Erythroblast (primary cell): ENCODE measurements around the gene CFAP46.
"Not testable (repeated sequence)": the region's sequence is repeated elsewhere in the genome, so short reads cannot be mapped to it uniquely, and the experiment has no call there.

Experiments
- DNase-seq, 2 experiments: peaks; one replicate each; lab custom pipeline; 2025; lab: John Stamatoyannopoulos, UW
- GATA1 ChIP-seq: IDR thresholded peaks from 2 replicates; pipeline ENCODE4 v1.6.1; 2011; ENCODE audit warnings: low read depth, mild to moderate bottlenecking, control low read depth, low read length, moderate library complexity
- POLR2A ChIP-seq: IDR thresholded peaks from 2 replicates; pipeline ENCODE4 v1.6.1; 2011; ENCODE audit warnings: mild to moderate bottlenecking, low read length

The CFAP46 gene

DNA sequence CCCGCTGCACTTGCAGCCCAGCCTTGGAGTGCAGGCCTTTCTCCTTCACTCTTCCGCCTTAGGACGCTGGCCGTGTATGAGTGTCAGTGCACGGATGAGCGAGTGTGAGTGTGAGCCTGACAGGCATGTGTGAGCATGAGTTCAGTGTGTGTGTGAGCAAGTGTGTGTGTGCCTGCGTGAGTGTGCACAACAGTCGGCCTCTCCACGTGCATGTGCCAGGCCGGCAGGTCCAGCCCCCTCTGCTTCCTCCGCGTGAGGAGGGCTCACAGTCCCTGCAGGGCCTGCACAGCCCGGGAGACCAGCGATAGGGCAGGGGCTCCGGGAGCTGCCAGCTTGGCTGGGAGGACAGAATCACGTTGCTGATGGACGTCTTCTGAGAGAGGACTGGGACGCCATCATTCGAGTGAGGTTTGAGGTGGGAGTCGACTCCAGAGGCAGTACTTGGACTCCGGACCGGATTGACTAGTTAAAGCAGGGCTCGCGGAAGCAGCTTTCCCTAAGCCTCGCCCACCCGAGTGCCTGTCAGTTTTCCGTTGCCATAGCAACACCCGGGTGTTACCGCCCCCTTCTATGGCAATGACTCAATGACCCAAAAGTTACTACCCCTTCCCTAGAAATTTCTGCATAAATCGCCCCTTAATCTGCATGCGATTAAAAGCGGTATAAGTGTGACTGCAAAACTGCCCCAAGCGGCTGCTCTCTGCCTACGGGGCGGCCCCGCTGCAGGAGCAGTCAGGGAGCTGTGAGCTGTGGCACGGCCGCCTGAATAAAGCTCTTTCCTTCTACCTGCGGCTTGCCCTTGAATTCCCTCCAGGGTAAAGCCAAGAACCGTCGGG is 19.6 kb upstream of the CFAP46 start:
- peak; percentile 27 to 36 for DNase-seq
- TF ChIP-seq POLR2A (no peak), GATA1 (no peak)

GRCh38 chr10:132961420-132961786 is 19.0 kb upstream of the CFAP46 start:
- TF ChIP-seq POLR2A (no peak), GATA1 (no peak)
- no peak for DNase-seq

DNA sequence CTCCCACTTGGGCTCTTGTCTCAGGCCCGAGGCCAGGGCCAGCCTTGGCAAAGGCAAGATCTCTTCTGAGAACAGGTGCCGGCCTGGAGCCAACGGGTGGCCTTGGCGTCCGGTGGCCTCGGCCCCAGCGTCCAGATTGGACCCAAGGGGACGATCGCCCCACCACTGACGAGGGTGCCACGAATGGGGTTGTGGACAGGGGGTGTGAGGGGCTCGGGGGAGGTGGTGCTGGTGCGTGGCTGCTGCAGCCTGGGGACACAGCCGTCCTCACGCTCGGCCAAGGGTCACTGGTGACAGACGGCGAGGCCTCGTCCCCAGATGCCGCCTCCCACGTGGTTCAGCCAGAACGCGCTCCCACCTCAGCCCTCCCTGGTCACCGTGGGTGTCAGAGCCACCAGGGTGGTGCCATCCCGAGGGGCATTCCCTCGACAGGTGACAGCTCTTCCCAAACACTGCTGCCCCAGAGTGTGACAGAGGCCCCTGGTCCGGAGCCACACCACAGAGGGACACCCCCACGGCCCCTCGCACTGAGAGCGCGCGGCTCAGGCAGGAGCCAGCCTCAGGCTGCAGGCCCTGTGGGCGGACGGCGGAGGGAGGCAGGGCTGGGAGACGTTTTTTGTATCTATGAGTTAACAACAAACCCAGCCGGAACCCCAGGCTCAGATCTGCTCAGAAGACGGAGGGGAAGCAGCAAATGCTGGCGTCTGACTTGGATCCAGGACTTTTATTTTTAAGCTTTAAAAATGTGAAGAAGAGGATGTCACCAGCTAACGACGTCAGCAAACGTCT is 18.5 kb upstream of the CFAP46 start:
- TF ChIP-seq POLR2A (no peak), GATA1 (no peak)
- DNase-seq = no peak

DNA sequence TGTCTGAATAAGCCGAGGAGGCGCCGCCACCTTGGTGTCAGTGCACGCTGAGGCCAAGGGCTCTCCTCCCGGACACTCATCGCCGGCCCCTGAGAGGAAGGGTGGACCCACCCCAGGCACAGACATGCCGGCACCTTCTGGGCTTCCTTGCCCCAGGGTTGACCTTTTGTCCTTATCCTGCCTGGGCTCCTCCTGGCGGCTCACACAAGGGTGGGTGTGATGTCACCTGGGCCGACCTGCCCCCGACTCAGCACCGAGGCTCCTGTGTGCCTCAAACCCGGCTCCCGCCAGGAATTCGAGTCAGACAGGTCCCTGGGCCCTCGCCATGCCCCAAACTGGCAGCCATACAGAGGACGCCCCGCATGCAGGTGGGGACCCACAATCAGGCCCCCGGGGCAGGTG is 17.7 kb upstream of the CFAP46 start:
- no peak for DNase-seq
- TF ChIP-seq POLR2A (no peak), GATA1 (no peak)

GRCh38 chr10:132959559-132959961 is 17.2 kb upstream of the CFAP46 start:
- no peak for DNase-seq
- TF ChIP-seq POLR2A = no peak
- no peak for TF ChIP-seq GATA1

DNA sequence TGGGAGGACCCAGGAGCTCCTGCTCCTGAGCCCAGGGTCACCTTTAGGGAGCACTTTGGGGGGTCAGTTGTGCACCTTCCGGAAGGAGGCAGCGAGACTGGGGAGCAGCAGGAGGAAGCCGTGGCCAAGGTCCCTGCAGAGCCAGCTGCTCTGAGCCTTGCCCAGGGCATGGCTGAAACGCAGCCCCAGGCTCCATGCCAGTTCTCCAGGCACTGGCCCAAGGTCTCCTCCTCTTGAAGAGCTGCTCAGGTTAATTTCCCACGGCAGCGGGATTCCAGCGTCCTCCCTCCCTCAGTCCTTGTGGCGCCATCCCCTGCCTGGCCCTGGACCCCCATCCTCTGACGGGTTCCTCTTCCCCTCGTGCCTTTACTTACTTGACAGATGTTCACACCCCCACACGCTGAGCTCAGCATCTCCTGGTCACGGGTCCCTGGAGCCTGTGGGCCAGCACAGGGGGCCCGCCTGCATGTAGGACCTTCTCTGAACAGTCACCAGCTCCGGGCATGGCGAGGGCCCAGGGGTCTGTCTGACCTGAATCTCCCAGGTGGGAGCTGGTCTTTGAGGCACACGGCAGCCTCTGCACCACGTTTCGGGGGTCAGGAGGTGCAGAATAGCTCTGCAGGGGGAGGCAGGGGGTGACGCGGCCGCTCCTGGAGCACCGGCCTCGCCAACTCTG is 16.7 kb upstream of the CFAP46 start:
- no peak for TF ChIP-seq POLR2A
- TF ChIP-seq GATA1 = no peak
- DNase-seq = no peak

DNA sequence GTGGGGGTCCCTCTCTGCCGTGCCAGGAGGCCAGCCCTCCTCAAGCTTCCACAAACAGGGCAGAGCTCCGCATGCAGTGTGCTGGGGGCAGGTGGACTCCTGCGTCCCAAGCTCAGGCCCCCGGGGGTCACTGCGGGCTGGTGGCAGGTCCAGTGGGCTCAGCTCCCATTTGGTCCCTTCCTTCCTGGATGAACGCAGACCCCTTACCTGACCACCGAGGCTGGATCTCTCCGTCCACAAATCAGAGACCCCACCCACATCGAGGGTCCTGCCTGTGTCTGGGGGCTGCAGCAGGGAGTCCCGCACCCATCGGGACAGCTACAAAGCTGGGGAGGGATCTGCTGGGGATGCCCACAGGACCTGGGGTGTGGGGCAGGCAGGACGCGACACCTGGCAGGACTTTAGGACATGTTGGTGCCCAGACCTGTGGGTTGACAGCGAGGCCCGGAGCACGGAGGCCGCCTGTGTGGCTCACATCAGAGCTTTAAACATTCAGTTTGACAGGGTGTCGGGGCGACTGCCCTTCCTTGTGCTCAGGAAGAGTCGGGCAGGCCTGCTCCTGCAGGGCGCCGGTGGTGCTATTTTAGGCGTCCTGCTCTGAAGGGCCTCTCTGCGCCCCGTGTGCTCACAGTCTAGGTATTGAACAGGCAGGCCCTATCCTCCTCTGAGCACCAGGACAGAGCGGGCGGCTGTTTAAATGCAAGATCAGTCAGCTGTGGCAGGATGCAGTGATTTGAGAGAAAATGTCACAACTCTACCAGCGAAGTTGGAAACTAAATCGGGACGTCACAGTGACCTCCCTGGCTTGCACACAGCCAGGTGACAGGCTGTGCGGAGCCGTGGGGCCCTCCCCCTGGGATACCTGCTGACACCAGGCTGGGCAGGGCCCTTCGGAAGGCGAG is 15.9 kb upstream of the CFAP46 start:
- no peak for TF ChIP-seq POLR2A
- no peak for DNase-seq

DNA sequence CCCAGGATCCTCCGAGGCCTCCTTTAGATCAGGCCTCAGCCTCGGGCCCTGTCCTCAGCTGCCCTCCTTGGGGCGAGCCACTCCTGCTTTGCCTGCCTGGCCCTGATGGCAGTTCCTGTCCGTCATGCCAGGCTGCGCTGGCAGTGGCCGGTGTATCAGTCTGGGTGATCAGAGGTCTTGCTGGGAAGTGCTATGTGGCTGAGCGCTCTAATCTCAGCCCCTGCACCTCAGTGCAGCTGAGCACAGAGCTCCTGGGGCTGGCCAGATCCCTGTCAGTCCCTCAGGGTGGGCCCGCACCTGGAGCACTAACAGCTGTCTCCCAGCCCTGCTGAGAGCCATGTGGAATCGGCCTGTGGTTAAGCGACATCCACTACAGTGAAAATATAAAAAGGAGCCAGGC is 14.8 kb upstream of the CFAP46 start:
- TF ChIP-seq POLR2A (no peak), GATA1 (no peak)
- DNase-seq = no peak

- not testable (repeated sequence) for DNase-seq
Observed at GRCh38 chr10:132956259-132956658, 13.9 kb upstream of the CFAP46 start.

- no peak for TF ChIP-seq GATA1
- no peak for TF ChIP-seq POLR2A
- DNase-seq = no peak
Observed at GRCh38 chr10:132955479-132955878, 13.1 kb upstream of the CFAP46 start.

DNA sequence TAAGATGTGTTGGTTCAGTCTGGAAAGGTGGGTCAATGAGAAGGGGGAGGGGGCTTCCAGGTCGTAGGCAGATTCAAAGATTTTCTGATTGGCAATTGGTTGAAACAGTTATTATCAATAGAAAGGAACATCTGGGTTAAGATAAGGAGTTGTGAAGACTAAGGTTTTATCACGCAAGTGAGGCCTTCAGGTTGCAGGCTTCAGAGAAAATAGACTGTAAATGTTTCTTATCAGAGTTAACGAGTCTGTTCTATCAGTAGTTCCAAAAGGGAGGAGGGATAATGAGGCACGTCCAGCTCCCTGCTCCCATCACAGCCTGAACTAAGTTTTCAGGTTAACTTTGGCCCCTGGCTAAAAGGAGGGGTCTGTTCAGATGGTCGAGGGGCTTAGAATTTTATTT is 11.1 kb upstream of the CFAP46 start:
- DNase-seq = peak in 1 of 2 experiments; percentile 36
- no peak for TF ChIP-seq POLR2A
- TF ChIP-seq GATA1 = no peak

DNA sequence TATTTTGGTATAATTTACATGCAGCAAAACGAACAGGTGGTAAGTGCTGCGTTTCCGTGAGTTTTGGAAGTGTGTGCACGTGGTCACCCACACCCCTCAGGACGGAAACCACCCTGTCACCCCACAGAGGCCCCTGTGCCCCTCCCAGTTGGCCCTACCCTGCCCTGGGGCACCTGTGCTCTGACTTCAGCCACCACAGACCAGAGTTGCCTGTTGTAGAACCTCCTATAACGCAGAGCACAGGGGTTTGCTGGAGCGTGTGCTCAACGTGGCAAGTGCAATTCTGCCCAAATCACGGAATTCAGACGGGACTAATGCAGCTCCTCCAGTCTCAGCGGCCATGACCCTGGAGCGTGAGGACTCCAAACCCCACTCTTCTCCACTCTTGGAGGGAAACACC is 9.6 kb upstream of the CFAP46 start:
- no peak for DNase-seq
- no peak for TF ChIP-seq POLR2A
- TF ChIP-seq GATA1 = no peak

DNA sequence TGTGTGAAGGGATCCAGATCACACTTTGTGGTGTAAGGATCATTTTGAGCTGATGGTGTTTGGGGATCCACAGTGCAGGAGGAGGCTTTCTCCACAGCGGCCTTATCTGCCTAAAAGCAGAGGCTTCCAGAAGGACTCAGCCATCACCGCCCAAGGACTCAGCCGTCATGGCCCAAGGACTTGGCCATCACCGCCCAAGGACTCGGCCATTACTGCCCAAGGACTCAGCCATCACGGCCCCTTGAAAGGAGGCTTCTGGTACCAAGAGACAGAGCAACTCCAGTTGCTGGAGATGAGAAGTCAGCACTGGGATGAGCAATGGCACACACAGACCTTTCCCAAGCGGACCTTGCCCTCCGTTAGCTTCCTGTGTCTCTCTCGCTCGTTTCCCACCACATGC is 6.0 kb upstream of the CFAP46 start:
- TF ChIP-seq POLR2A (no peak), GATA1 (no peak)
- DNase-seq = no peak

DNA sequence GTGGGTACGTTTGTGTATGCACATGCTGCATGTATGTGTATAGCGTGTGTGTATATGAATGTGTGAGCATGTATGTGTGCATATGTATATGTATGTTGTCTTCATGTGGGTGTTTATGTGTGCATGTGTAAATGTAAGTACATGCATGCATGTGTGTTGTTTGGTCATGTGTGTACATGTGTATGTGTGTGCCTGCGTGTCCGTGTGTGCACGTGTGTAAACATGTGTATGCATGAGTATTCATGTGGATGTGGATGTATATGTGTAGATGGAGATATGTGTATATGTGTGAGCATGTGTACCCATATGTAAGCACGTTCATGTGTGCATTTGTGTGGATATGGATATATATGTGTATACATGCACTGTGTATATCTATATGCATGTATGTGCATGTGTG is 5.5 kb upstream of the CFAP46 start:
- DNase-seq = no peak
- TF ChIP-seq POLR2A (no peak), GATA1 (no peak)
